Posterior vena cava (tissue), 2 donors: Measurements from ENCODE around the gene C4orf17. TPM values are rescaled to one million over a fixed set of nuclear protein-coding genes. Genes with fewer than 3 reads are reported as not detected.
"Not testable (repeated sequence)": the region's sequence is repeated elsewhere in the genome, so short reads cannot be mapped to it uniquely, and the experiment has no call there.

Experiments used
- DNase-seq: peaks from one replicate; pipeline ENCODE4 v3.0.0-alpha.2; 2020; ENCODE audit warnings: low spot score
- intact Hi-C, 2 donors: fragments of 100-400 bp; cut with DNase I; formaldehyde crosslinking; loops; one replicate each; pipeline versions ENCODE4 v1.14.1 to v1.14.2; 2022 to 2023
- total RNA-seq, 2 donors: library from RNA; stranded (reverse); fragmentation: NEBNext Ultra II Directional; extraction: Animal tissue kit (Norgen Biotek cat#: 25700); gene quantifications; one replicate each; pipeline ENCODE4 v1.2.1, GENCODE V29; 2021
- donor health status: DM: yes; HTN: yes; CAD: no.
- donor health status: DM: yes; HTN: yes; CAD: no.

C4orf17 gene
- total RNA-seq, 2 donors from 2014 or later = not detected

DNA sequence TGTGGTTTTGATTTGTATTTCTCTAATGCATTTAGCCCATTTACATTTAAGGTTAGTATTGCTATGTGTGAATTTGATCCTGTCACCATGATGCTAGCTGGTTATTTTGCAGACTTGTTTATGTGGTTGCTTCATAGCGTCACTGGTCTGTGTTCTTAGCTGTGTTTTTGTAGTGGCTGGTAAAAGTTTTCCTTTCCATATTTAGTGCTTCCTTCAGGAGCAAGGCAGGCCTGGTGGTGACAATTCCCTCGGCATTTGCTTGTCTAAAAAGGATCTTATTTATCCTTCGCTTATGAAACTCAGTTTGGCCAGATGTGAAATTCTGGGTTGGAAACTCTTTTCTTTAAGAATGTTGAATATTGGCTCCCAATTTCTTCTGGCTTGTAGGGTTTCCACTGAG lies 23.9 kb downstream of the C4orf17 start:
- intact Hi-C loops, DNase-seq: not testable (repeated sequence)

DNA sequence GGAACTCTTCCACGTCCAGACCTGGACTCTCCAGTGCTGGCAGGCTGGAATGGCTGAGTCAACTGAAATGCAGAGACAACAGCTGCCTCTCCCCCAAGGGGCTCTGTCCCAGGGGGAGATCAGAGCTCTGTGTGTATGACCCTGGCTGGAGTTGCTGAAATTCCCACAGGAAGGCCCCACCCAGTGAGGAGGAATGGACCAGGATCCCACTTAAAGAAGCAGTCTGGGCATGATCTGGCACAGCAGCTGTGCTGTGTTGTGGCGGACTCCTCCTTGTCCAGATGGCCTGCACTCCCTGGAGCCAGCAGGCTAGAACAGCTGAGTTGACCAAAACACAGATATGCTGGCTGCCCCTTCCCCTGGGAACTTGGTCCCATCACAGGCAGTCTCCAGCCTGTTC lies 25.4 kb downstream of the C4orf17 start:
- intact Hi-C loops = no loop called here
- DNase-seq = no peak

DNA sequence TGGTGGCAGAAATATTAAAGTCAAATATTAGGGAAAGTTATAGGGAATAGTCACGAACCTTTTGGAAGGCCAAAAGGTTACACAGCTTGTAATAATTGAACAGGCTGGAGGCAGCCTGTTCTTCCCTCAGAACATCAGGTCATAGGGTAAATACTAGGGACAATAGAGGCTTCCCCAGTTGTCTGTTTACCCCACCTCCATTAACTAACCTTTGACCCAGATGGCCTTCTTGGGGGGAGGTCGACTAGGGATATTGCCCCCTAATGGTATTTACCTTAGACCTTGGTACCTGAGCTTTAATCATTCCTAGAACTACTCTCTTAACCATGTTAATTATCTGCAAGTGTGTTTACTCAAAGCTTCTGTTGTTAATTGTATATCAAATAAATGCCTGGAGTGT lies 26.0 kb downstream of the C4orf17 start:
- no peak for DNase-seq
- intact Hi-C loops = no loop called here

DNA sequence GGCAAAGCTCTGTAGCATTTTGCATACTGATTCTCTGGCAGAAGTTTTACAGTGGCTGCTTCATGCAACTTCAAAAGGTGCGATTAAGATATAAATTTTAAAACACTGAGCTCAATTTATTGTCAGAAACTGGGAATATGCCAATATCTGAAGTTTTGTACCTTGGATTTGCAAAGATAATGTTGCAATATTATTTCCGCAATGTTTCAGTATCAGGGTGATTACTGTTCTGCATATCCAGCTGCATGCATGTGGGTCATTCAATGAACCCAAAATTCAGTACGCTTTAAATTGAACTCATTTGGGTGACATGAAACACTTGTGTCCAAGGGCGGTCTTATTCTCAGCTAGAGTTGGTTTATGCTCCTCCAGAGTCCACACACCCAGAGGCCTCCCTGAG lies 26.9 kb downstream of the C4orf17 start:
- no peak for DNase-seq
- intact Hi-C loops = no loop called here

DNA sequence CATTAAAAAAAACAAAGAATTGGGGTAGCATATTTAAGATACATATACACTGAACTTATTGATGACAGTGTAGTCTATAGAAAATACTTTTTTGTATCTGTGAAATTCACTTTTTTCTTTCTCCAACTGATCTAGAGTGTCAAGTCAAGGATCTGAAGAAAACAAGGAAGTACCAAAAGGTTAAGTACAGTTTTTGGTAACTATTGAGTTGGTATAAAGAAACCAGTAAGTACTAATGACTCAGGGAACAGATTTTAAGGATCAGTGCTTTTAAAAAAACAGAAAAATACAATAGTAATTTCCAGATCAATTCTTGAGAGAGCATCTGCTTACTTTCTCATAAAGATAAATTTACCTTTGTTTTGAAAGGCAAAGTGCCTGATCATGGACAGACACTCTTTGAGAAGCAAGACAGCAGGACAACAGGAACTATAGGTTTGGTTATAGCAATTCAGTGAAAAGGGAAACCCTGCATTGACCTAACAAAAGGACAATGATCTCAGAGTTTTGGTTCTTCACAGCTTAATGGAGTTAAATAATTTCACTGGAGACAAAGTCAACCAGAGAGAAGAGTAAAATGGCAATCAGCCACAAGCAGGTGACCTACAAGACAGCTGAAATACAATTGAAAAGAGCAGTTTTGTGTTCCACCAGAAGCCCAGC lies 29.6 kb downstream of the C4orf17 start:
- DNase-seq = no peak
- intact Hi-C loops = no loop called here

DNA sequence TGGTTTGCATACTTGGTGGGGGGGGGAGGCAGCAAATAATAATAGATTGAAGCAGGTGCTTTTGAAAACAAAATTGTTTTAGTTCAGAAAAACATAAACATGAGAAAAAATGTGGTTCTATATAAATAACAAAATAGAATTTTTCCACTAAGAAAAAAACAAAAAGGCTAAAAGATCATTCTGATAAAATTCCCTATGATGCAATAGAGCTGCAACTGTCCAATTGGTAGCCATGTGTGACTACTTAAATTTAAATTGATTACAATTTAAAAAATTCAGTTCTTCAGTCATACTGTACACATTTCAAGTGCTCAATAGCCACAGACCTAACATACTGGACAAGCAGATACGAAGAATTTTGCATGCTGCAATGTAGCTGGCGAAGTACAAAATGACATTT lies 42.1 kb downstream of the C4orf17 start:
- no peak for DNase-seq
- intact Hi-C loops = no loop called here

DNA sequence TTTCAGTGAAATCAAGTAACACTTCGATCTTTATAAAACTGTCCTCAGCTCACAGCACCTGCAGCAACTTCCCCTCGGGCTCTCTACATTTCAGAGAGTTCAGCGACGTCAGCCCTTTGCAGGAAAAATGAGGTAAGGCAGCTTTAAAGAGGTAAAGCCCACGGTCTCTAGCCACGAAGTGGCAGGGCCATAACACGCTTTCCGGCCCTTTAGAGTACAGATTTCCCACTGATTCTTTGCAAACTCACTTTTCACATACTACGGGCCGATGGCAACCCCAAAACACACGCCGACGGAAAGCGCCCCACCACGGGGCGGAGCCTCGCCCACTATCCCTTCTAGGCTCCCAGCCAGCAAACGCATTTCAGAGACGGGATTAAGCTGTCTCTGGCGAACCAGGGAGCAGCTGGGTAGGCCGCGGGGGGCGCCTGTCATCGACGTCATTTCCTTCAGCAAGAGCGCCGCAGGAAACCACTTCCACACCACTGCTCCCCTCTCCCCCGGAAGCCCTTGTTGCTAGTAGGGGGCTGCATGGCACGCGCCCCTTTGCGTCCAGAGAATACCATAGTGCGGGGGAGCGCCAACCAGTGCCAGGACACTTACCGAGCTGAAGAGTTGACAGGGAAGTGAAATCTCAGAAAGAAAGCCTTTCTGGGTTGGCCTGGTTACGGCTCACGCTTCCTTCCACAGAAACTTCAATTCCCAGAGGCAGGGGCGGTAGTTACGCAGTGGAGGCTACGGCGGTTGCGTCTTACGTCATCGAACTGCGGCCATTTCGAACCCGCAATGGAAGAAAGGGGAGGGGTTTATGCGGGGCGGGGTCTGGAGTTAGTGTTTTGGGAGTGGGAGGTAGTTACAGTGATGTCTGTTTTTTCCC lies 52.7 kb downstream of the C4orf17 start, which contains the start of gene TRMT10A:
Gene TRMT10A (minus strand): TSS at position 730 of the 877 bp plus-strand sequence. CDS start 4,701 bp downstream, outside the sequence.
- intact Hi-C loops = no loop called here
- DNase-seq = peak; percentile 99

DNA sequence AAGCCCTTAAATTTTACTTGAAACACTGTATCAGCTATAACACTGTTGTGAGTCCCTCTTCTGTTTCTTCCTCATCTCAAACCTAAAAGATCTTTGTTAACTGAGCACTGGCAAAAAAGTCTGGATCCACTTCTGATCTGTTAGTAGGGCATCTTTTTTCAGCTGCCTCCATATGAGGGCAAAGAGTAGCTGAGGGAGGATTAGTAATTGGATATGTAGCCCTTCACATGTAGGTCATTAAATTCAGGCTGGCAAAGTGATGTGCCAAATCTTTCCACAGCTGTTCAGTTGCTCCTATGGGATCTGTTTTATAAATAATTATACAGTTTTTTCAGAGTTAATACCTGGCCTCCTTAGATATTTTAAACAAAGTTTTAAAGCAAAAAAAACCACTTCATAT lies 54.1 kb downstream of the C4orf17 start:
- intact Hi-C loops = no loop called here
- no peak for DNase-seq

DNA sequence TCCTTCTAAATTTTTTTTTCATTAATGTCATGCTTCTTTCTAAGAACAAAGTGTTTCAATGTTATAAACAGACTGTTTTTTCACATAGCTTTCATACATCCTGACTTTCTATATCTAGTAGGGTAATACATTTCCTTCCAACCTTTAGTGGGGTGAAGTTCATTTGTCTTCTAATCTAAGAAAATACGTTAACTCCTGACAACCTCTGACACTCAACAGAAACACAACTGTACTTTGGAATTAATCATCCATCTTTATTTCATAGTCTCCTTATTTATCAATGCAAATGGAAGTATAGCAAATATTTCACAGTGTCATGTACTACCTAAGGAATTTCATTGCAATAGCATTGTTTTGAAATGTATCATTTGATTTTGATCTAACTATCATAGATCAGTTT lies 61.1 kb downstream of the C4orf17 start:
- intact Hi-C loops = no loop called here
- DNase-seq = no peak

DNA sequence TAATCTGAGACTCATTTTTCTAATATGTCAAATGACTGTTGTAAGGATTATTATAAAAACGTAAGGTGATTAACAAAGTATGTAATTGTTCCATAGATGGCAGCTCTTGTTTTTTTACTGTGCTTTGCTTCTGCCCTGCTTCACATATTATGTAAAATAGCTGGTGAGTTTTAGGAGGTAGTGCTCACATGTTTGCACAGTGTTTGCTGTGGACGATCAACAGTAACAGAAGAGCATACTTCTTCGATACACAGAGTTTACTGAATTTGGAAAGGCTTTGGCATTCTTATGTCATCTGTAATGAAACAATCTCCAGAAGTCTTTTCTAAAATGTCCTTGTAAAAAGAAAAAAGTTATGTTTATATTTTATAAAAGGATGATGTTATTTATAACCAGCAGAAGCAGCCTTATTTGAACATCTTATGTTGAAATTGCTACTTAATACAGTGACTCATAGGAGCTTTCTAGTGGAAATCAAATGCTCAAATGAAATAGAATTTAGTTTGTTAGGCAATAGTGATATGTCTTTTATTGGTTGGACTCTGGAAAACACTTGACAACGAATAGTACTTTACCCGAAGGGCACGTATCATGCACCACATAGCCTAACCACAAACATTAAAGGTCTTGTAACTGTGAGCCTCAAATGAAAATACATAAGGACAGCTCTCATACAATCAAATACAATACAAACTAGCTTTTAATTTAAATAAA lies 61.9 kb downstream of the C4orf17 start:
- intact Hi-C loops = no loop called here
- DNase-seq = no peak

DNA sequence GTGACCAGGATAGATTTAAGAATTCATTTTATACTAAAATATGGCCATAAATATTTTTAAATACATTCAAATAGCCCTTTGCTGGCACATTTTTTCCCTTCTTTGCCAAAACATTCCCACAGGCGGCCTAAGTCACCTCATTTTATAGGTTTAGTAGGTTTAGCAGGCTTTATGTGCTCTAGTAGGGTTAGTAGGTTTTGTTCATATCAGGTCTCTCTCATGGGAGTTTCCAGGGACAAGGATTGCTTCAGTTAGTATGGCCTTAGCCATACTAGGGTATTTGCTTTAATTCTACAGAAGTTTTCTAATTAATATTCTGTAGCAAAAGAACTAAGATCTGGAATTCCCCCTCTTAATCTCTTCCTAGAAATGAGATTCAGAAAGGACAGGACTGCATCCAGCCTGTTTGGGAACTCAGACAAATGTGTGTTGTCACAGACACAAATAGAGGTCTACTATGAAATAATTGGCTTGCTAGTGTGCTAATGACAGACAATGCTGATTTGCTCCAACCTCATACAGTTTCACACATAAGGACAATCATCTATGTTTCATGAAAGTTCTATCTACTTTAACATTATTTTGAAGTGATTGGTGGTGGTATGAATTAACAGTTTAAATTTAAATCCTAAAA lies 63.0 kb downstream of the C4orf17 start:
- DNase-seq = no peak
- intact Hi-C loops = no loop called here

DNA sequence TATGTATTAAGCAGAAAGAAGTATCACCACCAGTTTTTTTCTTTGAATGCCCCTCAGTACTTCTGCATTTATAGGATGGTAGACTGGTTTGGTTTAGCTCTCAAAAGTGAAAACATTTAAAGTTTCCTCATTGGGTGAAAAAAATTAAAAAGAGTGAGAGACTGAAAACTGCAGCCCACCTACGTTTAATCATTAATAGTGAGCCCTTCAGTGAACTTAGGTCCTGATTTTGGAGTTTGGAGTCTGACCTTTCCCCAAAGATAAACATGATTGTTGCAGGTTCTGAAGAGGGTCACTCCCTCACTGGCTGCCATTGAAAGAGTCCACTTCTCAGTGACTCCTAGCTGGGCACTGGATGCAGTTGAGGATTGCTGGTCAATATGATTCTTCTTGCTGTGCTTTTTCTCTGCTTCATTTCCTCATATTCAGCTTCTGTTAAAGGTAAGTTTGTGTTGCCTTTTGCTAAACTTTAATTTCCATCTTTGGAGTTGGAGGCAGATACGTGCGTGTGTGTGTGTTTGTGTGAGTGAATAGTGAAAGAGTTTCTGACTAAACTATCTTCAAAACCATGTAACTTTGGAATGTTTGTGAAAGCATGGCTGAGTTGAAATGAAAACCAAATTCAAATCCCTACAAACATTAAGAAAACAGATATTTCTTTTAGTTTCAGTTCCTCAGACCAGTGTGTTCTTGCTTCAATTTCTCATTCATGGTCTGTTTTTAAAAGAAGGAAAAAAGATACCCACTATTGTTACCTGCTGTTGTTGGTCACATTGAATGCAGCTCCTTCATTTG lies 63.9 kb downstream of the C4orf17 start, which contains the start of gene MTTP:
Gene MTTP (plus strand): TSS at position 295 of the 795 bp plus-strand sequence. CDS start 86 bp downstream, at position 381.
- intact Hi-C loops = no loop called here

DNA sequence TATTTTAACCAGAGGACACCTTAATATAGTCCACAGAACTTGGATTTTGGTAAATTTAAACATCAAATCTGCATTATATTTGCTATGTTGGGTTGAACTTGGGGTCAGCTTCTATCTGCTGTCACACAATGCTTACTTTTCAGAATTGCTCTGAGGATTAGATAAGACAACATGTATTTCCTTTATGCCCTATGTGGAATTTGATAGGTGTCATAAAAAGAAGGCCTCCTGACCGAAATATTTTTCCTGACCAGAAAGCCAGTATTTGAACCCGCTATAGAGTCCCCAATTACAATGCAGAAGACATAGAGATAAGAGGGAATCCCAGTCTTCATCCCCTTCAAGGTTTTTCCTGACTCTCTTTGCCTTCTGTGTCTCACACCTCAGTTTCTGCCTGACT lies 67.9 kb downstream of the C4orf17 start:
- DNase-seq = no peak
- intact Hi-C loops = no loop called here

More for the DNA sequence above, 63.9 kb downstream of the C4orf17 start, which contains the start of gene MTTP:
- DNase-seq = no peak

DNA sequence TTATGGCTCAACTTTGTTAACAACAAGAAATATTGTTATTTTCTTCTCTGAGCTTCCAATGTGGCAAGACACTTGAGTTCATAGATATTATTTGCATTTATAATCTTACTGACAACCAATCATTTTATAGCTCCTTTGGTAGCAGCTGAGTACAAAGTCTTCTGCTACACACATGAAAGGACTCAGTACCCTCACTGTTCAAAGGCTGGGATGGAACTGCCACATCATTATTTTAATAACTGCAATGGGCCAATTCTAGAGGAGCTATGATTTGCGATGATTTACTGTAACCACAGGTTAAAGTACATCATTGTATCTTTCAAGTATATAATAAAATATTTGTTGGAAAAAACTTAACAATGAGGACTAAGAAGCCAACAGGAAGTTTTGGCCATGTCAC lies 74.7 kb downstream of the C4orf17 start:
- intact Hi-C loops = no loop called here
- DNase-seq = no peak

DNA sequence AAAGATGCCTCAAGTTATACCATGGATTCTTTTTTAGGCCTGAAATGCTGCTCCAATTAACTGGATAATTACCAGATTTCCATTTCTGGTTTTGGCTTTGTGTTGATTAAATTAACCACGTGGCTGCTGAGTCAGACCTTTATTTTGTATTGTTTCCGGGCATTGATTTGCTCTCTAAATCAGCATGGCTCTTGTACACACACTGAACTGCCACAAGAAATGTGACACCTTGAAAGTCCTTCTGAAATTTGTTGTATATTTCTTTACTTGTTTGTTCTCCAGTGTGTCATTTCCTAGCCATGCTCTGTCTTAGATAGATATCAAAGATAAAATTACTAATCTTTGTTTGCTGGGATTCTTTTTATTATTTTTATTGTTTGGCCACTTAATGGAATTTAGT lies 75.5 kb downstream of the C4orf17 start:
- intact Hi-C loops = loop anchor here in 1 of 2 donors (2.0 kb wide), 1 partner anchor 76 kb away; no protein-coding TSS in a partner anchor
- DNase-seq = no peak

DNA sequence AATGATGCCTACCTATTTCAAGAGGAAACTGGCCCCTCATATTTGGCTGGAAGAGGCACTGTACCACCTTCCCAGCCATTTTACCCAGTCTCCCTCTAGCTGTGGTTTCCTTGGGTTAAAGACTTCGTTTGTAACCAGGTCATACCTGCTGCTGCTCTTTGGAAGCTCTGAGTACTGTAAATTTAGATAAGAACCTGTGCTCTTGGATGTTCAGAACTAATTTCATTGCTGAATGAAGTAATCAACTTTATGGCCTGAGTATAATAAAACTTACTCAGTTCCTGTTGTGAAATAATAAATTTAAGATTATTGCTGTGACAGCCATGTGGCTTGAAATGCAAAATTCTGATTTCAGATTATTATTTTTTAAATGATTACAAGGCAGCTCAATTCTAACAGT lies 76.0 kb downstream of the C4orf17 start:
- DNase-seq = no peak
- intact Hi-C loops = loop anchor here in 1 of 2 donors (2.0 kb wide), 1 partner anchor 76 kb away; no protein-coding TSS in a partner anchor

DNA sequence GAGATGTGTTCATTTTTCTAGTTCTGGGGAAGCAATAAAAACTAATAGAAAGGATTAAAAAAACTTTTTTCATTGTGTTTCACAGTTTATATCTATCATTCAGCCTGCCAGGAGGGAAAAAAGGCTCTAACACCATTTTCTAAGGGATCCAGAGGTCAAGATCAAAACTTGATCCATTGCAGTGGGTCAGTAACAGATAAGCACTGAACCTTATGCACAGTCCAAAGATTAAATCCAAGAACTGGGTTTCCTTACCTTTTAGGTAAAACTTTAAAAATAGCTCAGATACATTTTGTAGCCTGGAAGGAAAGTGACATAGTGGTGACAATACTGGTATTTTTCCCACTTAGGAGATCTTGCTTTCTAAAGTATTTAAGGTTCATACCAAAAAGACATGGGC lies 76.5 kb downstream of the C4orf17 start:
- DNase-seq = no peak
- intact Hi-C loops = loop anchor here in 1 of 2 donors (2.0 kb wide), 1 partner anchor 75 kb away; no protein-coding TSS in a partner anchor

DNA sequence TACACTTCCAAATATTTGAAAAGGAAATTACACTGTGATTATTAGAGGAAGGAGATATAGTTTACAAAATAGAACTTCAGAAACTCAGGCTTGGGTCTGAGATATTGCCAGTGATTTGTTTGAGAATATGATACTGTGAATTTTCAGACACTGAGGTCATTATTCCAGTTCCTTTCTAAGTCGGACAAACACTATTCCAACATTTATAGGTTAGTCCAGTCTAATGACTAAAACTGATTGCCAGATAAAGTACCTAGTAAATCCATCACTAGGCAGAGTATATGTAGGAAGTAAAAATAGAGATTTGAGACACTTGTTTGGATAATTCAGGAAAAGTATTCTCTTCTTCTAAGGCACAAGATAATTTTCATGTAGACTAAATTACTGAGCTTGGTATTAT lies 77.0 kb downstream of the C4orf17 start:
- intact Hi-C loops = loop anchor here in 1 of 2 donors (2.0 kb wide), 1 partner anchor 75 kb away; no protein-coding TSS in a partner anchor
- DNase-seq = no peak
